Subcutaneous abdominal adipose tissue (tissue), 5 donors: ENCODE measurements around the gene TAPBP.
"Not testable (repeated sequence)": the region's sequence is repeated elsewhere in the genome, so short reads cannot be mapped to it uniquely, and the experiment has no call there.

Experiments
- H3K27ac ChIP-seq: one replicate; pipeline ENCODE4 v1.7.0; 2013; ENCODE audit warnings: low read depth, mild to moderate bottlenecking, inconsistent platforms, low read length, moderate library complexity
- H3K27me3 ChIP-seq, 5 donors: one replicate each; pipeline ENCODE4 v1.7.0; 2013; ENCODE audit warnings: low read length in 5 of 5, inconsistent platforms in 1 of 5; ENCODE audit not compliant: control insufficient read depth in 5 of 5, insufficient read depth in 4 of 5
- H3K36me3 ChIP-seq, 5 donors: one replicate each; pipeline ENCODE4 v1.7.0; 2013; ENCODE audit warnings: low read length in 5 of 5; ENCODE audit not compliant: control insufficient read depth in 5 of 5, insufficient read depth in 5 of 5
- H3K4me1 ChIP-seq, 5 donors: one replicate each; pipeline ENCODE4 v1.7.0; 2013; ENCODE audit warnings: low read length in 5 of 5, mild to moderate bottlenecking in 3 of 5, moderate library complexity in 1 of 5; ENCODE audit not compliant: control insufficient read depth in 5 of 5, insufficient read depth in 5 of 5
- H3K4me3 ChIP-seq, 5 donors: one replicate each; pipeline ENCODE4 v1.7.0; 2013; ENCODE audit warnings: low read length in 5 of 5, low read depth in 1 of 5
- H3K9ac ChIP-seq, 5 donors: one replicate each; pipeline ENCODE4 v1.7.0; 2013; ENCODE audit warnings: low read length in 5 of 5, mild to moderate bottlenecking in 4 of 5, moderate library complexity in 3 of 5
- H3K9me3 ChIP-seq, 5 donors: one replicate each; pipeline ENCODE4 v1.7.0; 2013; ENCODE audit warnings: low read length in 5 of 5; ENCODE audit not compliant: control insufficient read depth in 5 of 5
- donor health status: healthy.
- donor health status: healthy.
- donor health status: healthy.
- donor health status: healthy.
- donor health status: healthy.

The TAPBP gene

DNA sequence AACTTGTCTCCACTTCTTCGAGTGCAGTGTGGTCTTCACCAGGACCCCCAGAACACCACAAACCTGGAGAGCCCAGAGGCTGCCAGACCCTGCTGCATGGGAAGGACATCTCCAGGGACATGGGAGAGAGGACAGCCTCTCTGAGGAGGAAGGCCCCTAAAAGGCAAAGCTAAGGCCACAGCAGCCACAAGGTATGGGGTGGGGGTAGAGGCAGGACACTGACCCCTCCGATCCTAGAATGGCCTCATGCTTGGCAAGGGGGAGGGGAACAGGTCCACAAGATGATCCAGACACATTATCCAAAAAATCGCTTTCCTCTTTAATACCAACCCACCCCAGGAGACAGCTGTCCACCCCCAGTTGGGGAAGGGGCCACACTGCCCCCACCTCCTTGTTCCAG is 35.1 kb downstream of the TAPBP start:
- Histone ChIP-seq H3K9me3 (no peaks in the 10 kb centered on the region), H3K9ac (no peak overlapping the region), H3K4me3 (no peak overlapping the region), H3K27ac (no peak overlapping the region), H3K4me1 (peaks cover 0 to 61% (median 41%) of the 10 kb centered on the region in 5 donors), H3K36me3 (peaks cover 4 to 84% (median 70%) of the 10 kb centered on the region in 5 donors), H3K27me3 (no peaks in the 10 kb centered on the region)

DNA sequence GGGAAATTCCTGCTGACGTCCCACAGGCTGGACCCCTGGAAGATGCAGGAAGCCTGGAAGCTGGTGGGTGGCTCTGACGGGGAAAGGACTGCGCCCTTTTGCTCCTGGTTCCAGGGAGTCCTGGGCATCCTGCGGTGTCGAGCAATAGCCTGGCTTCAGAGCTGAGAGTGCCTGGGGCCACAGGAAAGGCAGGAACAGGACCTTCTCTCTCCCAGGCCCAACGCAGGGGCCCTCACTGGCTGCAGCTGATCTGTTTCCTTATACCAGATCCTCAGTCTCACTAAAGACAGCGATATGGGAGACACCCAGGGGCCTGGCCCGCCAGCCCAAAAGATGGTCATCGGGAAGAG is 35.5 kb downstream of the TAPBP start:
- Histone ChIP-seq H3K27ac (peak overlapping the region; percentile 71), H3K4me3 (peak overlapping the region in 3 of 5 donors; percentile 73 to 85 (median 83)), H3K9me3 (no peaks in the 10 kb centered on the region), H3K27me3 (no peaks in the 10 kb centered on the region), H3K9ac (peak overlapping the region in 1 of 5 donors; percentile 78), H3K4me1 (peaks cover 1 to 65% (median 45%) of the 10 kb centered on the region in 5 donors), H3K36me3 (peaks cover 4 to 84% (median 70%) of the 10 kb centered on the region in 5 donors)

DNA sequence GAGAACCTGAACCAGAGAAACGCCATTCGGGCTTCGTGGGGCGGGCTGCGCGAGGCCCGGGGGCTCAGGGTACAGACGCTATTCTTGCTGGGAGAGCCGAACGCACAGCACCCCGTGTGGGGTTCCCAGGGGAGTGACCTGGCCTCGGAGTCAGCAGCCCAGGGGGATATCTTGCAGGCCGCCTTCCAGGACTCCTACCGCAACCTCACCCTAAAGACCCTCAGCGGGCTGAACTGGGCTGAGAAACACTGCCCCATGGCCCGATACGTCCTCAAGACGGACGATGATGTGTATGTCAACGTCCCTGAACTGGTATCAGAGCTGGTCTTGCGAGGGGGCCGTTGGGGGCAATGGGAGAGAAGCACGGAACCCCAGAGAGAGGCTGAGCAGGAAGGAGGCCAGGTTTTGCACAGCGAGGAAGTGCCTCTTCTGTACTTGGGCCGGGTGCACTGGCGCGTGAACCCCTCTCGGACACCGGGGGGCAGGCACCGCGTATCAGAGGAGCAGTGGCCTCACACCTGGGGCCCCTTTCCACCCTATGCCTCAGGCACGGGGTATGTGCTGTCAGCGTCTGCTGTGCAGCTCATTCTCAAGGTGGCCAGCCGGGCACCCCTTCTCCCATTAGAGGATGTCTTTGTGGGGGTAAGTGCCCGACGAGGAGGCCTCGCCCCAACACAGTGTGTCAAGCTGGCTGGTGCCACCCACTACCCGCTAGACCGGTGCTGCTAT is 36.1 kb downstream of the TAPBP start:
- Histone ChIP-seq H3K9ac (peak overlapping the region; percentile 67 to 82 (median 75)), H3K4me1 (peaks cover 6 to 71% (median 50%) of the 10 kb centered on the region in 5 donors), H3K36me3 (peaks cover 4 to 80% (median 70%) of the 10 kb centered on the region in 5 donors), H3K27me3 (no peaks in the 10 kb centered on the region), H3K27ac (peak overlapping the region; percentile 71), H3K9me3 (no peaks in the 10 kb centered on the region), H3K4me3 (peak overlapping the region; percentile 66 to 85 (median 77))

DNA sequence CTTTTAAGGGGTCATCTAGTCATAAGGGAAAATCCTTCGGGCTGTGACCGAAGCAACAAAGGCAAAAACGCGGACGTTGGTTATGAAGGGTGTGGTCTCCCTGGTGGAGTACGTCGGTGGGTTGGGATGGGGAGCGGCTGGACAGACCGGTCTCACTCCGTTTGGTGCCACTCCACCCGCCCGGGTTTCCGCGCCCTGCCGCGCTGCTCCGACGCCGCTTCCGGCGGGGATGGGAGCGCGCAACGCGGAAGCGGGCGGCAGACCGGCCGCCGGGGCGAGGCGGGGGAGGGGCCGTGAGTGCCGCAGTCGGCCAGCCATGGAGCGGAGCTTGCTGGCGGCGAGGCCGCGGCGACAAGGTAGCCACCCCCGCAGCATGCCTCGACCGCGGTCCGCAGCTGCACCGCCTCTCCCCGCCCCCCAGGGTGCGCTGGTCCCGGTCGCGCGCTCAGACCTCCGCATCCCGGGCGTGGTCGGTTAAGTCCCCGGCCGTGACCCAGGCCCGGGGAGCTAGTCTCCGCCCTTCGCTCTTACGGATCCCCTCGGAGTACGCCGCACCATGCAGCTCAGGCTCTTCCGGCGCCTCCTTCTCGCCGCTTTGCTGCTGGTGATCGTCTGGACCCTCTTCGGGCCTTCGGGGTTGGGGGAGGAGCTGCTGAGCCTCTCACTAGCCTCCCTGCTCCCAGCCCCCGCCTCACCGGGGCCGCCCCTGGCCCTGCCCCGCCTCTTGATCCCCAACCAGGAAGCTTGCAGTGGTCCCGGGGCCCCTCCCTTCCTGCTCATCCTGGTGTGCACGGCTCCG is 36.8 kb downstream of the TAPBP start, which contains the start of gene B3GALT4:
Gene B3GALT4 (plus strand): TSS at position 260 of the 799 bp plus-strand sequence. CDS start 297 bp downstream, at position 557.
- H3K9me3 ChIP-seq: no peaks in the 10 kb centered on the region
- H3K27me3 ChIP-seq: no peaks in the 10 kb centered on the region
- H3K27ac ChIP-seq: peak within 1 kb of the TSS; percentile 71
- peak within 1 kb of the TSS; percentile 67 to 82 (median 75) for H3K9ac ChIP-seq
- peaks cover 4 to 73% (median 63%) of the 10 kb centered on the region in 5 donors for H3K36me3 ChIP-seq
- H3K4me3 ChIP-seq: peak within 1 kb of the TSS; percentile 68 to 85 (median 77)
- H3K4me1 ChIP-seq: peaks cover 6 to 78% (median 58%) of the 10 kb centered on the region in 5 donors

DNA sequence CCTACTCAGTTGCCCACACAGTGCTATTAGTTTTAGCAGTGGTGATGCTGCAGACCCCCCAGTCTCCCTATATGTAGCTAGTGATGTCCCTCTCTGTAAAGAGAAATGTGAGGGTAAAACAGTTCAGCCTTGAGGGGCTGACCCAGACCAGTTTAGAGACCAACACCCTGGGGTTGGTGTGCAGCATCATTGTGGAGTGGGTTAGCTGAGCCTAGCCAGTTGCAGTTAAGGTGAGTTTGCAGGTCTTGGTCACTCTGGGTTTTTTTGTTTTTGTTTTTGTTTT is 37.4 kb downstream of the TAPBP start:
- H3K4me1 ChIP-seq: peaks cover 6 to 79% (median 60%) of the 10 kb centered on the region in 5 donors
- H3K9me3 ChIP-seq: no peaks in the 10 kb centered on the region
- peak overlapping the region; percentile 71 for H3K27ac ChIP-seq
- peak overlapping the region; percentile 68 to 85 (median 77) for H3K4me3 ChIP-seq
- peaks cover 4 to 67% (median 59%) of the 10 kb centered on the region in 5 donors for H3K36me3 ChIP-seq
- peak overlapping the region; percentile 17 to 82 (median 75) for H3K9ac ChIP-seq
- H3K27me3 ChIP-seq: no peaks in the 10 kb centered on the region

DNA sequence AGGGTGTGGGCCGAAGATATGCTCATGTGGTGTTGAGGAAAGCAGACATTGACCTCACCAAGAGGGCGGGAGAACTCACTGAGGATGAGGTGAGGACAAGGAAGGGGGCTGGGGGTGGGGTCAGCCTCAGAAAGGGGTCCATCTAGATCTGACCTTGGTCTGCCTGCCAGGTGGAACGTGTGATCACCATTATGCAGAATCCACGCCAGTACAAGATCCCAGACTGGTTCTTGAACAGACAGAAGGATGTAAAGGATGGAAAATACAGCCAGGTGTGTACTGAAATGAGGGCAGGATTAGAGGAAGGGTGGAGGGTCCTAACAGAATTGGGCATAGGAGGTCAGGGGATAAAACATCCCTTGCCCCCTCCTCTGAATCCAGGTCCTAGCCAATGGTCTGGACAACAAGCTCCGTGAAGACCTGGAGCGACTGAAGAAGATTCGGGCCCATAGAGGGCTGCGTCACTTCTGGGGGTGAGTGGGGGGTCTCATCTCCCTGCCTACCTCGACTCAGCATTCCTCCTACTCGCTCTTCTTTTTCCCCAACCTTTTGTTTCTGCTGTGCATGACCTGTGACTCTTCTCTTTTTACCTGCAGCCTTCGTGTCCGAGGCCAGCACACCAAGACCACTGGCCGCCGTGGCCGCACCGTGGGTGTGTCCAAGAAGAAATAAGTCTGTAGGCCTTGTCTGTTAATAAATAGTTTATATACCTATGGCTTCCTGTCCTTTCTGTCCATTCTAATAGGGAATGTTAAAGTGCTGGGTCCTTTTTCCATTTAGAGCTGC is 37.9 kb downstream of the TAPBP start:
- H3K9me3 ChIP-seq, H3K27me3 ChIP-seq: not testable (repeated sequence)
- peak overlapping the region in 3 of 5 donors; percentile 17 to 78 (median 67) for H3K9ac ChIP-seq
- H3K27ac ChIP-seq: peak overlapping the region; percentile 71
- H3K4me3 ChIP-seq: peak overlapping the region; percentile 68 to 85 (median 77)
- H3K4me1 ChIP-seq: peaks cover 6 to 85% (median 64%) of the 10 kb centered on the region in 5 donors
- H3K36me3 ChIP-seq: peaks cover 4 to 62% (median 53%) of the 10 kb centered on the region in 5 donors

DNA sequence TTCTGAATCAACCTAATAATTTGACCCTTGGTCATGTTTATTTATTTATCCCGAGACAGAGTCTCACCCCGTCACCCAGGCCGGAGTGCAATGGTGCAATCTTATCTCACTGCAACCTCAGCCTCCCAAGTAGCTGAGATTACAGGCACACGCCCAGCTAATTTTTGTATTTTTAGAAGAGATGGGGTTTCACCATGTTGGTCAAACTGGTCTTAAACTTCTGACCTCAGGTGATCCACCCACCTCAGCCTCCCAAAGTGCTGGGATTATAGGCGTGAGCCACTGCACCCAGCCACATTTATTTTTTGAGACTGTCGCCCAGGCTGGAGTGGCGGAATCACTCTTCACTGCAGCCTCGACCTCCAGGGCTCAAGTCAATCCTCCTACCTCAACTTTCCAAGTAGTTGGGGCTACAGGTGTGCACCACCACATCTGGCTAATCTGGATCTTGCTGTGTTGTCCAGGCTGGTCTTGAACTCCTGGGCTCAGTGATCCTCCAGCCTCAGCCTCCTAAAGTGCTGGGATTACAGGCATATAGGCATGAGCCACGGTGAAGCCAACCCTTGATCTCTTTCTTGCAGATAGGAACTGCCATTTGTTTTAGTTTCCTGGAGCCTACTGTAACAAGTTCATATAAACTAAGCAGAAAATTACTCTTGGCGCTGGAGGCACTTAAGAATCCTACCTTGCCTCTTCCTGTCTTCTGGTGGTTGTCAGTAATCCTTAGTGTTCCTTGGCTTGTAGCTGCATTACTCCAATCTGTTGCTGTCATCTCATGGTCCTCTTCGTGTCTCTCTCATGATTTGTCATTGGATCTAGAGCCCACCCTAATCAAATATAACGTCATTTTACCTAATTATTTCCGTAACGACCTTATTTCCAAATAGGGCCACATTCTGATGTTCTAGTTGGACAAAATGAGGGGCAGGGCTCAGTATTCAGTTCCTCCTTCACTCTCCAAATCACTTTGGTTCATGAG is 39.7 kb downstream of the TAPBP start:
- Histone ChIP-seq H3K27me3 (no peaks in the 10 kb centered on the region), H3K4me3 (no peak overlapping the region), H3K27ac (no peak overlapping the region), H3K4me1 (peaks cover 6 to 82% (median 66%) of the 10 kb centered on the region in 5 donors), H3K9me3 (no peaks in the 10 kb centered on the region), H3K9ac (peak overlapping the region in 2 of 5 donors; percentile 44 to 99), H3K36me3 (peaks cover 4 to 46% (median 38%) of the 10 kb centered on the region in 5 donors)

DNA sequence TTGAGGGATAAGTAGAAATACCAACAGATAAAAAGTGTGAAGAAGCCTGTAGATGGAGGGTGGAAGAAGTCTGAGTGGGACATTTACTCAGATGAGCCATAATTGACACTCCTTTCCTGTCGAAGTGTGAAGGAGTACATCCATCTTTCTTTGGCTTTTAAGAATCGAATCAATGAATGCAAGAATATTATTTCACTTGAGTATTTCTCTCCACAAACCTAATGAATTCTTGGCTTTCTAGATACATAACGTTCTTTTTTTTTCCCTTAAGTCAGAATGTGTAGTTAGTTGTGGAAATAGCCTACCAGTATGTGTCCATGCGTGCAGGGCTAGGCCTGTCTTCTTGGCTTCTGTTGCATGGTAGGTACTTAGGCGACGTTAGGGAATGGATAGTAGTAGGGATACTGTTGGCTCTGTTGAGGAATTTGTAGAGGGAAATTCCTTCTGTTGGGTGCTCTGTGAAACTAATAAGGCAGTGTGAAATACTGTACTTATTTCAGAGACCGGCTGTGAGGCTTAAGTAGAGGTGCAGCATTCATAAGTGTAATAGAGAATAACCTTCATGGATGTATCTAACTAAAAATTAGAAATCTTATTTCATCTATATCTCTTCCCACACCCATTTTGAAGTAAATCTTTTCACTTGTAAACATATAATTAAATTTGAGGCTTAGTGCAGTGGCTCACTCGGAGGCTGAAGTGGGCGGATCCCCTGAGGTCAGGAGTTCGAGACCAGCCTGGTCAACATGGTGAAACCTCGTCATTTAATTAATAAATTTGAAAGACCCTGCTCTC is 40.6 kb downstream of the TAPBP start:
- H3K27me3 ChIP-seq: no peaks in the 10 kb centered on the region
- peak overlapping the region in 4 of 5 donors; percentile 78 to 99 (median 94) for H3K9ac ChIP-seq
- H3K9me3 ChIP-seq: no peaks in the 10 kb centered on the region
- H3K4me1 ChIP-seq: peaks cover 6 to 73% (median 58%) of the 10 kb centered on the region in 5 donors
- peaks cover 4 to 46% (median 40%) of the 10 kb centered on the region in 5 donors for H3K36me3 ChIP-seq
- peak overlapping the region in 4 of 5 donors; percentile 90 to 97 (median 92) for H3K4me3 ChIP-seq
- H3K27ac ChIP-seq: peak overlapping the region; percentile 96
